A549 treated with Mapracorat at 1 μM for 4 hours (cell line): Measurements from ENCODE around the gene MSANTD3. TPM values are rescaled to one million over a fixed set of nuclear protein-coding genes. Genes with fewer than 3 reads are reported as not detected.

ENCODE experiments used
- total RNA-seq: library from RNA; stranded (reverse); fragments of 200-300 nt; extraction: Qiagen RNA extraction; gene quantifications from 5 replicates; pipeline ENCODE4 v1.2.3, GENCODE V29; 2022

Gene MSANTD3, protein sequence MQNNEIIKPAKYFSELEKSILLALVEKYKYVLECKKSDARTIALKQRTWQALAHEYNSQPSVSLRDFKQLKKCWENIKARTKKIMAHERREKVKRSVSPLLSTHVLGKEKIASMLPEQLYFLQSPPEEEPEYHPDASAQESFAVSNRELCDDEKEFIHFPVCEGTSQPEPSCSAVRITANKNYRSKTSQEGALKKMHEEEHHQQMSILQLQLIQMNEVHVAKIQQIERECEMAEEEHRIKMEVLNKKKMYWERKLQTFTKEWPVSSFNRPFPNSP
- 61.0 to 70.9 TPM (median 64.5 TPM) in 5 replicates for total RNA-seq

DNA sequence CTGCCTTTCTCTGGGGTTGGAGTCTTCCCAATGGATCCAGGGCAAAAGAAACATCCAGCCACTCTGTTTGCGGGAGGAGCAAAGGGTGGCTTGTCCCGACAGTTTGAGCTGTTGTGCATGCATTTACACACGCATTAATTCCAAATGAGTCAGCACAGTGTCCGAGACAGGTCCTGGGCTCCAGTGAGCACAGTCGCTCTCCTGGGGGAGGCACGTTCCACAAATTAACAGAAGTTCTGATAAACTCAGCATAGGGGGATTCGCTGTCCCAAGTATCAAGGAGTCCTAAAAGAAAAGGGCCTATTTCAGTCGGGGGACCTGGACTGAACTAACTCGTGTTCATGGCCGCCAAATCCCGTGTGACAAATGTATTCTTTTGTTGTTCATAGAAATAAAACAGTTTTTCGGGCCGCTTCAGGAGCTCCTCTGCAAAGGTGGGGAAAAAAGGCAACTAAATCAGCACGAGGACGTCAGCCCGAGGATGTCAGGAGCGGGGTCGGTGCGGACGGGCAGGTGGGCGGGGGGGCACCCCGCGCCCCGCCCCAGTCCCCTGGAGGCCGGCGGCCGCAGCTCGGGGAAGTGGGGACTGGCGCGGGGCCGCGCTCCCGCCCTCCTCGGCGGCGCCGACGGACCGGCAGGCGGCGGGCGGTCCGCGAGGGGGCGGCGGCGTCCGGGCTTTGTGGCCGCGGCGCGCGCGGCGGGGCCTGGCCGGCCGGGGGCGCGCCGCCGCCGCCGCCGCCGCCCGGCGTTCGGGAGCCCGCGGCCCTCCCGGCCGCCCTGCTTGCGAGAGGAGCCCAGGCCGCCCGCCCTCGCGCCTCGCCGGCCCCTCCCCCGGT lies at the start of gene MSANTD3:
MSANTD3 (plus strand) TSS at position 614 of the 836 bp plus-strand sequence. CDS start 14,796 bp downstream, outside the sequence.

DNA sequence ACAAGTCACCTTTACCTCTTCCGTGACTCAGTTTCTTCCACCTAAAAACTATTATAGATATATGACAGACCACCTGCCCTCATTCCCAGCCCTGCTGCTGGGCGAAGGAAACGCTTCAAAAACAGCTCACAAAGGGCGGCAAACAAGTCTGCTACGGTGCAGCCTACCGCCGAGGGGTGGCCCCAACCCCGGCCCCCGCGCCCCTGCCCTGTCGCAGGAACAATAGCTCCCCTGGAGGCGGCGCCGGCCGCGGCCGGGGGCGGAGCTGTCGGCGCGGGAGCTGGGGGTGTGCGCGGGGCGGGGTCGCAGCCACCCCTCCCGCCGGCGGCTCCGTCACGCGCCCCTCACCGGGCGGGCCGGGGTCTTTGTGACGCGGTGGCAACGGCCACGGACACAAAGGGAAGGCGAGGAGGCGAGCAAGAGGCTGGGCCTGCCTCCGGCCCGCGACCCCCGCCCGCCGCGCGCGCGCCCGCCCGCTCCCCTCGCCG lies 45.9 kb downstream of the MSANTD3 start, which contains the start of gene TMEFF1:
TMEFF1 (plus strand) TSS at position 362 of the 488 bp plus-strand sequence. CDS start 396 bp downstream, outside the sequence.

Other genes with a start within 250 kb of the MSANTD3 start
- gene TEX10, start 74.2 kb upstream of the MSANTD3 start, total RNA-seq = 24.5 to 26.9 TPM (median 25.2 TPM) in 5 replicates
- 0.53 to 1.7 TPM (median 1.1 TPM) in 5 replicates for gene TMEFF1, start 46.0 kb downstream of the MSANTD3 start, total RNA-seq
- gene CAVIN4, start 150.9 kb downstream of the MSANTD3 start, total RNA-seq = 0.26 to 0.56 TPM (median 0.42 TPM) in 5 replicates